Hematopoietic multipotent progenitor cell treated with erythropoietin and hydrocortisone succinate and interleukin-3 and kit ligand, for 6 days (in vitro differentiated cells): Measurements from ENCODE around the gene NELL1.
A peak's percentile ranks its signal among the peaks of the same experiment; 100 is the strongest.

ENCODE experiments used
- DNase-seq: peaks from one replicate; pipeline ENCODE4 v3.0.0-alpha.2; 2015

NELL1 gene

DNA sequence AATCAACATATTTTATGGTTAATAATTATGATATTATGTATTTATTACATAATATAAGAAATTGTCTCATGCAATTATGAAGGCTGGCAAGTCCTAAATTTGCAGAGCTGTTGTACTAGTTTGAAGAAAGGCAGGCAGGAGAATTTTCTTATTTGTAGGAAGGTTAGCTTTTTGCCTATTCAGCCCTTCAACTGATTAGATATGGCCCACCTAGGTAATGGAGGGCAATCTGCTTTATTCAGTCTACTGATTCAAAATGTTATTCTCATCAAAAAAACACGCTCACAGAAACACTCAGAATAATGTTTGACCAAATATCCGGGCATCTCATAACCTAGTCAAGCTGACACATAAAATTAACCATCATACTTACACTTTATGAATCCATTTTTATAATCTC, 589.0 kb downstream of the NELL1 start:
- DNase-seq: no peak

DNA sequence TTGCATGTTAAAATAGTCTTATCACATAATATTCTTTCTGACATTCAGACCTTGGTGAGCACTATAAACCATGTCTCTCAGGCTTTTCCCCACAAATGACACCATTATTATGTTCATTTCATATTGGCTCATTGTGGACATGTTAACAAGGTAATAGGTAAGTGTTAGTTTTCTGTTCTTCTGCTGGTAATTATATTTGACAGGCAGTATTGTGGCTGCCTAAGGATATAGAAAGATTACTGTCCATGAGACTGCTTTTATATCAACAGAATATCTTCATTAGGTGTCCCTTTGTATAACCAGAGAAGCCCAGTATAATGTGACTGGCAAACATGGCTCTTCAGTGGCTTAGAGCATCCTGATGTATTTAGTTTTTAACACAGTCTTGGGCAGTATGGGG, 590.7 kb downstream of the NELL1 start:
- DNase-seq: no peak

DNA sequence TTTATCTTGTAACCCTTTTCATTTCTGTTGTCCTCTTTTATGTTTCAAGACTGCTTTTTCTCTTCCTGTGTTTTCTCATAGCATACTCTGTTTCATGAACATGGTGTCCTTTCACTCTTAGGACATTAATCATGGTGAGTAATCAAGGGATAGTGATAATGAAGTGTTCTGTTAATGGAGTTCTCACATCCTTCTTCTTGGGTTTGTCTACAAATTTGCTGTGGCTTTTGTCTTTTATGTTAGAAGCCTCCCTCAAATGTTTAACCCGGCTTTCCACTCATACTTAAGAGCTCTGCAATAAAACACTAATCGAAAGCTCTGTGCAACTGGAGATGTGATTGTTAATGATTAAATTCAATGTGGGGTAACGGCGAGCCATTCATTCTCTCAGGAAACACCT, 593.6 kb downstream of the NELL1 start:
- no peak for DNase-seq

DNA sequence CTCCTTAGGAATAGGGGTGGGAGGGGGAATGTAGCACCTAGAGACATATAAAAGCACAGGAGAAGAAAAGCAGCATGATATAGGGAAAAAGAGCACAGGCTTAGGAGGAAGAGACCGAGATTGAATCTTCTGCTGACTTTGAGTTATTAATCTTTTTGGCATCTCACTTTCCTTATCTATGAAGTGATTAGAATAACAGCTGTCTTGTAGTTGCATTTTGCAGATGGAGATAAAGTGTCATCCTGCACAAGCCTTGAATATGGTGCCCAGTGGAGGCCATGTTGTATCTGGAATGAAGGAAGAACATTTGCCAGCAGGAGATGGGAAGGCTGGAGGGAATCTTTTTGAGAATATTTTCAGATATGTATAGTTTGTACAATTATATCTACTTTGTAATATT, 594.7 kb downstream of the NELL1 start:
- DNase-seq: no peak

DNA sequence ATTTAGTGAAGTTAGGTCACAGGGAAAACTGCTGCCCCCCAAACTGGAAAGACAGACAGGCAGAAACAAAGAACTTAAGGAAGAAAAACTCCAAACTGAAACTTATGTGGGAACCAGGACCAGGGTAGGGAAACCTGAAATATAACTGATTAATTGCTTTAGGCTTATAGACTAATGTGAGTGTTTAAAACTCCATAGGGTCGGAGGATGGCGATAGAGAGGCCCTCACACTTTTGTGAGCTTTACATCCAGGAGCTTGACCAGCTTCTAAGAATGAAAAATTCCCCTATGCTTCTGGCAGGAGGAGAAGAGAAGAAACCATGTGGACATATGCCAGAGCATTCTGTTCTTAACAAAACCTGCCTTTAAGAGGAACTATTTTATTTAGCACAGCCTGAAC, 598.6 kb downstream of the NELL1 start:
- no peak for DNase-seq

DNA sequence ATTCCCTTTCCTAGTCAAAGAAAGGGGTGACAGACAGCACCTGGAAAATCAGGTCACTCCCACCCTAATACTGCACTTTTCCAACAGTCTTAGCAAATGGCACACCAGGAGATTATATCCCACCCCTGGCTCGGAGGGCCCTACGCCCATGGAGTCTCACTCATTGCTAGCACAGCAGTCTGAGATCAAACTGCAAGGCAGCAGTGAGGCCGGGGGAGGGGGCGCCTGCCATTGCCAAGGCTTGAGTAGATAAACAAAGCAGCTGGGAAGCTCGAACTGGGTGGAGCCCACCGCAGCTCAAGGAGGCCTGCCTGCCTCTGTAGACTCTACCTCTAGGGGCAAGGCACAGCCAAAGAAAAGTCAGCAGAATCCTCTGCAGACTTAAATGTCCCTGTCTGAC, 602.8 kb downstream of the NELL1 start:
- peak; percentile 3 for DNase-seq

DNA sequence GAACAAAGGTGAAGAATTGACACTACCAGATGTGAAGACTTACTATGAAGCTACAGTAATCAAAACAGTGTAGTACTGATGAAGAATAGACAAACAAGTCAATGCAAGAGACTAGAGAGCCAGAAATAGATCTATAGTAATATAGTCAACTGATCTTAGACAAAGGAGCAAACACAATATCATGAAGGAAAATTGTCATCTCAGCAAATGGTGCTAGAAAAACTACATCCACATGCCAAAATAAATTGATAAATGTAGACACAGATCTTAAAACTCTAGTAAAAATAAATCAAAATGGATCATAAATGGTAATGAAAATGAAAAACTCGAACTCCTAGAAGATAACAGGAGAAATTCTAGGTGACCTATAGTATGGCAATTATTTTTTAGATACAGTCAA, 609.5 kb downstream of the NELL1 start:
- DNase-seq: no peak

DNA sequence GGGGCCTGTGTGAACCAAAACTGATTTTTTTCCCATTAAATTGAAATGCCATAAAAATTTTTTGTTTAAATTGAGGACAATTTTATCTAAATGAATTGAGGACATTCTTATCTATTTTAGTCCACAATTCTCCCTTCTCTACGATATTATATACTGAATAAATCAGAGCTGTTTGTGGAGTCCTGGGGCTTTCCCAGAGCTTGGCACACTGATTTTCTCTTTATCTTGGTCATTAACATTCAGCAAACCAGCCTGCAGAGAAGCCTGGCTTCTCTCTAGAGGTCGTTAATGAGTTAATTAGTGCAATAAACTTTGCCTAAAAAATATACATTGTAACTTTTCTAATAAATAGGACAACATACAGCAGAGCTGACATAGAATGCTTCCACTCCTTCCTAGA, 615.7 kb downstream of the NELL1 start:
- no peak for DNase-seq

DNA sequence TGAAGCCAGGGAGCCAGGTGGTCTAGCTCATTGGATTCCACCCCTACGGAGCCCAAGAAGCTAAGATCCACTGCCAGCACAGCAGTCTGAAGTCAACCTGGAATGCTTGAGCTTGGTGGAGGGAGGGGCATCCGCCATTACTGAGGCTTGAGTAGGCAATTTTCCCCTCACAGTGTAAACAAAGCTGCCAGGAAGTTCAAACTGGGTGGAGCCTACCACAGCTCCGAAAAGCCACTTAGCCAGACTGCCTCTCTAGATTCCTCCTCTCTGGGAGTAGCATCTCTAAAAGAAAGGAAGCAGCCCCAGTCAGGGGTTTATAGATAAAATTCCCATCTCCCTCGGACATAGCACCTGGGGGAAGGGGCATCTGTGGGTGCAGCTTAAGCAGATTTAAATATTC, 620.3 kb downstream of the NELL1 start:
- no peak for DNase-seq

DNA sequence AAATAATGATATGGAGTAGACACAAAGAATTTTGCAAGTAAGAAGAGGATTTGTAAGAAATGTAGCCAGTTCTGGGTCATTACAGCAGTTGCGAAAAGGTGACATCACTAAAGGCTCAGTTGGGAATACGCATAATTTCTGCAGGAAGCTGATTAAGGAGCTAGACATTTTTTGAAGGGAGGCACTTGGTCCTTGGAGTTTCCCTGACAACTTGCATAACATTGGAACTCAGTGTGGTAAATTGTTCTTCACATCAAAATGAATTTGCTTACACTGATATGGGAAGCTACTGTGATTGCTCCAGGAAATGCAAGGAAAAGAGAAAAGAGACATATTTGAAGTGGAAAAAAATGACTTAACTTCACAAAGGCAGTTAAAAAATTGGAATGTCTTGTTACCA, 626.1 kb downstream of the NELL1 start:
- DNase-seq: no peak

DNA sequence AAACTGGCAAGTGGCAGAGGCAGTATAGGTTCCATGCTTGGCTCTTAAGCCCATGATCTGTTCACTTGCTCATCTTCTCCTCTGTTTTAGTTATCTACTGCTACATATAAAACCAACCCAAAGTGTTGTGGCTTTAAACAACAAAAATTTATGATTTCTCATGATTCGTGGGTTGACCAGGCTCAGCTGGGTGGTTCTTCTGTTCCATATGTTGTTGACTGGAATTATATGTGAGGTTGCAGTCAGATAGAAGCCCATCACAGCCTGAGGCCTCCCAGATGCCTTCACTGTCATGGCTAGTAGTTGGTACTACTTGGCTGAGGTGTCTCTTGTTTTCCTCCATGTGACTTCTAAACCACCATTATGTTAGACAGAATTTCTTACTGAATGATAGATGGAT, 632.6 kb downstream of the NELL1 start:
- no peak for DNase-seq

DNA sequence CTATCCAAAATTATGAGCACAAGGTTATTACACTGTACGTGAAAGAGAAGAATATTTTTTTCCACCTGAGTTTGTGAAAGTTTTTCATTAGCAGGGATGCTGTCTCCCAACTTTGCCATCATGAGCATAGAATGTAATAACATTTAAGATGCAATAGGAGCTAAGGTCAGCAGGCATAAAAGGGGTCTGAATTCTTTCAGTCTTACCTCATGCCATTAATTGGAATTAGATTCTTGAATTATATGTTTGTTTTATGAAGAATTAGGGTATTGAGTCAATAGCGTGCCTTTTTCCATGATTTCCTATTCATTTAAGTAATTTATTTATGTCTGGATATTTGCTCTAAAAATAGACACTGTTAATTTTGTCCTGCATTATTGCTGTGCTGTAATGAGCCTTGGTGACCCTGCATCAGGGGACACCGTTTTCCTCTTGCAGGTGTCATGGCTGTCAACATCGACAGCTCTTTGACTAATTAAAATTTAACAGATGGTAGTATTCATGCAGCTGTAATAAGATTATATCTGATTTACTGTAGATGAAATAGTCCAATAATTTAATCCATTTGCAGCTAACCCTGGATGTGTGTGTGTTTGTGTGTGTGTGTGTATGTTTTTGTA, 637.5 kb downstream of the NELL1 start:
- no peak for DNase-seq

DNA sequence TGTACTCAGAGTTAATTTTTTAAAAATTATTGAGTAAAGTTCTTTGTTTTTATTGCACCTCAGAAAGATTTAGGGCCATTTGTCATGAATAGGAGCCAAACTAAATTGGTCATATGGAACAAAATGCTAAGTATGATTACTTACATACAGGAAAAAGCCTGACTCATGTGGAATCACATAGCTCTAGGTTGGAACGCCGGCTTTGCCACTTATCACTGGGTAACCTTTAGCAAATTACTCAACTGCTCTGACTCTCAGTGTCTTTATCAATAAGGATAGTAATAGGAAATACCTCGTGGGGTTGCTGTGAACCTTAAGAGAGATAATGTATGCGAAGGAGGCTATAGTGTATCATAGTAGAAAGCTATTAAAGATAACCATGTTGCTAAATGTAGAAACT, 638.5 kb downstream of the NELL1 start:
- no peak for DNase-seq

DNA sequence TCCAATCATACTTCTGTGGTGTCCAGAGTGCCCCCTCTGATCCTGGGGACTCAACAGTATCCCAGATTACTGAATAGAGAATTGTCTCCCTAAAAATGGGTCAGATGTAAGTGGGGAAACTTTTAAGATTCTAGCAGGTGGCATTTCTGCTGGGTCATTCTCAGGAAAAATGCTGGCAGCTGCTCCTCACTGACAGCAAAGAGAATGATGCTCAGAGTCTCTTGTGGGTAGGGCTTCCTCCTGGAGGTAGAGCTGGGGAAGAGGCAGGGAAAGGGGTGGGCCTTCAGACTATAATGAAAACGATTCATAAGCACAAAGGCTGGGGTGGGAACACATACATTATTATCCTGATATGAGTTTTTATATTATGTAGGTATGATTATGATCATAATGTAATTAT, 647.2 kb downstream of the NELL1 start:
- DNase-seq: no peak

DNA sequence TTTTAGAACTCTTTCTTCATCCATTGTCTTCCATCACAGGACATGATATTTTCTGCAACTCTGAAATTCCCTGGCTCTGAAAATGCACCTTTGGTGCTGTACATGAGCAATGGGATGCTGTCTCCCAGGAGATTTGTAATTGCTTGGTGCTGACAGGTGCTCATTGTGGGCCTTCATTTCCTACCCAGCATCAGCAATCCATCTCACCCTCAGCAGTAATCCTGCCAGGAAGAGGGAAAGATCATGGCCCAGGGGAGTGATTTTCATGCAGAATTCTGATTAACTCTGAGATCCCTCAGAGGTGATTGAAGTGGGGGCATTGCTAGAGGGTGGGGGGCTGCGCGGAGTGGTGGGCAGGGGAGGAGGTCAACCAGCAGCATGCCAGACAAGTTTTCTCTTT, 651.7 kb downstream of the NELL1 start:
- no peak for DNase-seq

DNA sequence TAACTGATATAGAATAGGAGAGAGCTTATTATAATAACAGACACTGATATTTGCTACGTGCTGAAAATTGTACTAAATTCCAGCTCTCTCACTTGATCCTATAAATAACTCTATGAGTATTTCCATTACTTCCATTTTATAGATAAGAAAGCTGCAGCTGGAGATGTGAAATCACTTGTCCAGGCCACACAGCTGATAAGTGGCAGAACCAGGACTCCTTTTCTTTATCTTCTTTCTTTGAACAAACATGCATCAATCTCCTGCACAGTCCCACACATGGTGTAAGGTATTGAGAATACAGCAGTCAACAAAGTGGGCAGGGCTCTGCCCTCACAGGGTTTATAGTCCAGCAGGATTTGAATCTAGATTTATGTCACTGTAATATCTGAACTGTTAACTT, 652.1 kb downstream of the NELL1 start:
- DNase-seq: no peak

DNA sequence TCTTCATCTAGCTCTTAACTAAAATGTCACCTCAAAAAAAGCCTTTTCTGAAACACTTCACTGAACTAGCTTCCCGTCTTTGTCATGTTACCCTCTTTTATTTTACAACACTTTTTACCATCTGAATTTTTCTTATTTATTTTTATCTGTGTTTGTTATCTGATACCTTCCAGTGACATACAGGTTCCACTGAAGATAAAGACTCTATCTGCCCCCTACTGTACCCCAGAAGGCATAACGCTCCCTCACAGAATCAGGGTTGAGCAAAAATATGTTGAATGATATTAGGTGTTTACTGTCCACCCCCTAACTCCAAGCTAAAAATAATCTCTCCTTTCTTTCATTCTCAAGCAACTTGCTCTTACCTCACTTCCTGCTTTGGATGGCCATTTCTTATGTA, 654.2 kb downstream of the NELL1 start:
- DNase-seq: no peak

DNA sequence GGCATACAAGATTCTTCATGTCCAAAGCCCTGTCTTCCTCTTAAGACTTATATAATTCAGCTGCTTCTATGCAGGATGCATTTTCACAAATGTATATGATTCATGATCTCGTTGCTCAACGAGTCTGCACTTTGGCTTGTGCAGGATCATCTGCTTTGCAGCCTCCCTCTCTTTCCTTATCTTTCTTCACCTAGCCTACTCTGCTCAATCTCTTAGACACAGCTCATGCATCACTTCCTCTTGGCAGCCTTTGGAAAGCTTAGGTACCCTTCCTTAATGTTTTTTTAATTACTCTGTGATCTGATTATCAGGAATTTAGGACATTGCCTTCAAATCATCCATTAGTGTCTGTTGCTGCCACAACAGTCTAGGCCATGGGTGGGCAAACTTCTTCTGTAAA, 673.8 kb downstream of the NELL1 start:
- DNase-seq: peak; percentile 20

DNA sequence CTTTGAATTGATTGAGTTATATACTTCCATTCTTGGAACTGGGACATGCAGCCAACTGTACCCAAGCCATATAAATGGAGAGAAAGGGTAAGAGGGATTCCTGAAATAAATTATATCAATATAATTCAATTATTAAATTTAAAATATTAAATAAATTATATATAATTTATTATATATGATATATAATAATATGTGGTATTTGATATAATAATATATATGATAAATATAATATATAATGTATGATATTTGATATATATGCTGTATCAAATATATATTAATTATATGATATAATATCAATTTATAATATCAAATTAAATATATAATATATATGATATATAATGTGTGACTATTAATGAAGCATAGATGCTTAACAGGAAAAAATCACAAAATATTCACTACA, 677.0 kb downstream of the NELL1 start:
- no peak for DNase-seq

DNA sequence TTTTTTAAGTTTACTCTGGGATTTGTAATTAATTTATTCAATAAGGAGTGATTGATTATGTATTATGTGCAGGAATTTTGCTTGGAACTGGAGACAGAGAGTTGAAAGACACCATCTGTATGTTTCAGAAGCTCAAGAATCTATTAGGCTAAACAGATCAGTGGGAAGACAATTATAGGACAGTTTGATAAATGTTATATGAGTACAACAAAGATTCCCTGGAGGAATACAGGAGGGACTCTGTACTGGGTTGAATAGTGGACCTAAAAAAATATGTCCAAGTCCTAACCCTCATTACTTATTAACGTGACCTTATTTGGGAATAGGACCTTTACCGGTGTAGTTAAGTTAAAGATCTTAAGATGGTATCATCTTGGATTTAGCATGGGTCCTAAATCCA, 681.2 kb downstream of the NELL1 start:
- DNase-seq: no peak

DNA sequence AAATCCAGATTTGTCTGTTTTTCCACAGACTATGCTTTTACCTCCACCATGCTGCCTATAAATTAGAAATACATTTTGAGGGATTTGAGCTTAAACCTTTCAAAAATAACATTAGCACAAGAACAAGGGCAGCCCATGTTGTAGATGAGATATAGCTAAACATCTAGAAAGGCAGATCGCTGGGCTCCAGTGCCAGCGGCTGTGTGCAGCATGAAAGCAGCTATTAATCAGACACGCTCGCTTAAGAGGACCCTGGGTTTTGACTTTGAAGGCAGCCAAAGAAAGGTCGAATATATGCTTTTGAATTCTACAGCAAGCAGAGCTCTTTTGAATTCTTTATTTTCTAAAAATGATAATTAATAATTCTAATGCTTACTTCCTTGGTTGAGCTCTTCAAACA, 684.0 kb downstream of the NELL1 start:
- DNase-seq: no peak

DNA sequence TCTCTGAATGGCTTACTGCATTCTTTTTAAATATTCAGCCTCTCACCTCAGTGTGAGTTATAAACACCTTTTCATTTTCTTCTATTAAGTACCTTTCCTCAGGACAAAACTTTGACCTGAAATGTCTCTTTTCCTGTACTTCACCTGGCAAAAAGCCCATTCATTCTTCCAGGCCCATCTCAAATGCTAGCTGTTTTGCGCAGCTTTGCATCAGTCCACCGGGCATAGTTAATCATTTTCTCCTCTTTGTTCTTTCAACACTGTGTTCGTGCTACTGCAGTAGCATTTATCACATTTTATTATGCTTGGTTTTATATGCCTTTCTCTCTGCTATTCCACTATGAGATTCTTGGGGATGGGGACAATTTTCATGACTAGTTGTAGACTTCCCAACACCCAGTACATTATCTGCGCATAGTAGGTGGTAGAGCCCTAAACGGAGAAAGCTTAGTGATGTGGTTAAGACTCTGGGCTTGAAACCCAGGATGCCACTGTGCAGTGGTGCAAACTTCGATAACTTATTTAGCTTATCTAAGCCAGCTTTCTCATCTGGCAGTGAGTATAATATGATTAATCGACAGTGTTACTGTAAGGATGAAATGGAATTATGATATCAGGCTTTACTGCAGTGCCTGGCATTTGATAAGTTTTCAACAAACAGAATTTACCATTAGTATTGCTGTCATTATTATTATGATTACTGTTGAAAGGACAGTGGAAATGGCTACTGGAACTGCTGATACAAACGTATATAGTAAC, 695.7 kb downstream of the NELL1 start:
- no peak for DNase-seq

DNA sequence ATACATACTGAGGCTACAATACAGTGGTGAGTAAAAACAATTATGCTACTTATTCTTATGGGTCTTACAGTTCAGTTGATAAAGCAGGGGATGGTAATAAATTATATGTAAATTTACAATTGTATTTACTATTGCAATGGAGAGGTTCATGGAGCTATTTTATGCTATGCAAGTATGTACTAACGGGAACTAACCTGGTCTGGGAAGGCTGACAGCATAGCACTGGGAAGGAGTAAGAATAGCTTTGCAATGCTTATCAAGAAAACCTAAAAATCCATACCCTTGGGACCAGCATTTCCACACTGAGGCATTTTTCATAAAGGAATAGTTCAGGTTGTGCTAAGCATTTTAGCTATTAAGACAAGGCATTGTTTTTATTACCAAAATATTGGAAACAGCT, 700.6 kb downstream of the NELL1 start:
- no peak for DNase-seq

DNA sequence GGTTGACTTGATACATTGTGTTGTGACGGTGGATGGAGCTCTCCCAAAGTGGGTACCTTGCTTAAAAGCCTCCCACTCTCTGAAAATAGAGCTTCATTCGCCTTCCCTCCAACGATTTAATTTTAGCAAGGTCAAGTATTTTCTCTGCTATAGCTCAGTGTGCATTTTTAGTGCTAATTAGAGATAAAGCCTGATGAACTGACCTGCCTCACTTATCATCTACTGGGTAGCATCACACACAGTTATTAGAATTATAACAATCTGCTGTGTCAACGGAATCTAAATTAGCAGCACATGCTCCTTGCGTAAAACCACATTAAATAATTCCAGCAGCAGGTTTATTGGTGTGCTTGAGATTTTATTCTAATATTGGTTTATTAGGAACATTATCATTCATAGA, 701.7 kb downstream of the NELL1 start:
- no peak for DNase-seq

DNA sequence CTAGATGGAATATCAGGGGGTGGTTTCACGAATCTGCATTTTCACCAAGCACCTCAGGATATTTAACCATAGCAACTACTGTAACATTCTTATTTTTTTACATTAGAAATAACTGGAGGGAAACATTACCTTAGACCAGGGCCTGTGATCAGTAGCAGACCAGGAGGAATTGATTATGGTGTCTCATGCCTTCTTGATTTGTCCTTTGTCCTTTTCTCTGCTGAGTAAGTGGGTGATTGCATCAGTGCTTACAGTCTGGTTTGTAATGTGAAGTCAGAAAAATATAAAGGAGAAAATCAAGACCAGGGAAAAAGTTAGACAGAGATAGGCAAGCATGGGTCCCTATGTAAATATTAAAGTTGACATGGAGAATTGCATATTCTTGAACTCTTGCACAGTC, 703.3 kb downstream of the NELL1 start:
- DNase-seq: no peak
